HAP-1 (cell line): ENCODE results near the gene UBL7.

Experiments used
- DNase-seq, 2 experiments: peaks; one replicate each; pipeline ENCODE4 v3.0.0-alpha.2; 2016 to 2020; ENCODE audit warnings: low spot score in 2 of 2
- H3K27me3 ChIP-seq: fragments of 250-450 bp; sonication (Bioruptor Pico); 2 replicates; pipeline ENCODE4 v1.5.1; 2020; ENCODE audit warnings: low read depth, mild to moderate bottlenecking, moderate library complexity
- H3K36me3 ChIP-seq: fragments of 250-450 bp; sonication (Bioruptor Pico); replicated peaks from 2 replicates; pipeline ENCODE4 v1.5.1; 2020; ENCODE audit warnings: mild to moderate bottlenecking
- H3K4me1 ChIP-seq: fragments of 250-450 bp; sonication (Bioruptor Pico); 2 replicates; pipeline ENCODE4 v1.5.1; 2020; ENCODE audit warnings: mild to moderate bottlenecking
- H3K4me3 ChIP-seq: fragments of 250-450 bp; sonication (Bioruptor Pico); 2 replicates; pipeline ENCODE4 v1.5.1; 2020; ENCODE audit warnings: mild to moderate bottlenecking, moderate library complexity
- H3K9me3 ChIP-seq: fragments of 250-450 bp; sonication (Bioruptor Pico); 2 replicates; pipeline ENCODE4 v1.5.1; 2020; ENCODE audit warnings: mild to moderate bottlenecking, moderate library complexity
- in situ Hi-C: fragments of 300-500 bp; cut with MboI; formaldehyde crosslinking; loops from 3 replicates; pipeline ENCODE4 v1.14.3; 2020; ENCODE audit warnings: low sequenced_read_pairs, inconsistent platforms, mixed read lengths

Gene UBL7

GRCh38 chr15:74460871-74461846 is at the start of gene UBL7:
Gene UBL7 (minus strand): TSS chr15:74461160. CDS start chr15:74458867, 2,293 bp downstream.
- peak; percentile 100 for DNase-seq
- Histone ChIP-seq H3K4me1 (peaks cover 17% of the 10 kb centered on the region), H3K9me3 (peaks cover 4% of the 10 kb centered on the region), H3K27me3 (no peaks in the 10 kb centered on the region), H3K36me3 (peaks cover 11% of the 10 kb centered on the region), H3K4me3 (peak within 1 kb of the TSS; percentile 54)
- in situ Hi-C loops = loop anchor here (10.0 kb wide), 1 partner anchor 74 kb away; no protein-coding TSS in a partner anchor

DNA sequence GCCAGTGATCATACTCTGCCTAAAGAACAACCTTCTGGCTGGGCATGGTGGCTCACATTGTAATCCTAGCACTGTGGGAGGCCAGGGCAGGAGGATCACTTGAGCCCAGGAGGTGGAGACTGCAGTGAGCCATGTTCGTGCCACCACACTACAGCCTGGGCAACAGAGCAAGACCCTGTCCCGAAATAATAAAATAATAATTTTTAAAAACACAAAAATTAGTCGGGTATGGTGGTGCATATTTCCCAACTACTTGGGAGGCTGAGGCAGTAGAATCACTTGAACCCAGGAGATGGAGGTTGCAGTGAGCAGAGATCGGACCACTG is 45.5 kb upstream of the UBL7 start:
- Histone ChIP-seq H3K4me3 (no peak overlapping the region), H3K36me3 (no peaks in the 10 kb centered on the region; the same call in 1 of the 2 replicates), H3K27me3 (no peaks in the 10 kb centered on the region), H3K4me1 (no peaks in the 10 kb centered on the region; the same call in 1 of the 2 replicates), H3K9me3 (no peaks in the 10 kb centered on the region)
- in situ Hi-C loops = no loop called here
- DNase-seq = no peak

- no peaks in the 10 kb centered on the region for H3K9me3 ChIP-seq
- in situ Hi-C loops = no loop called here
- no peaks in the 10 kb centered on the region for H3K27me3 ChIP-seq
- no peak overlapping the region for H3K4me3 ChIP-seq
- DNase-seq = no peak
- no peaks in the 10 kb centered on the region for H3K4me1 ChIP-seq
- no peaks in the 10 kb centered on the region; the same call in 1 of the 2 replicates for H3K36me3 ChIP-seq
Measured at GRCh38 chr15:74505837-74506514, 45.0 kb upstream of the UBL7 start.

DNA sequence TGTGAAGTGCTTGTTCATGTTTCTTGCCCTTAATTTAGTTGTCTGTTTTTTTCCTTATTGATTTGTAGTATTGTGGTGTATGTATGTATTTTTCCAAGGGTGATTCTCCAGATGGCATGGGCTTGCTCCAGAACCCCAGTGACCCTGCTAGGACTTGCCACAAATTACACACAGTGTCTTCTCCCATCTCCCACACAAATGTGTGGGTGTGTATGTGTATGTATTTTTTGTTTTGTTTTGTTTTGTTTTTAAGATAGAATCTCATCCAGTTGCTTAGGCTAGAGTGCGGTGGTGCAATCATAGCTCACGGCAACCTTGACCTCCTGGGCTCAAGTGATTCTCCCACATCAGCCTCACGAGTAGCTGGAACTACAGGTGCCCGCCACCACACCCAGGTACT is 43.9 kb upstream of the UBL7 start:
- H3K27me3 ChIP-seq = no peaks in the 10 kb centered on the region
- in situ Hi-C loops = no loop called here
- H3K4me1 ChIP-seq = no peaks in the 10 kb centered on the region
- no peaks in the 10 kb centered on the region for H3K9me3 ChIP-seq
- DNase-seq = no peak
- no peaks in the 10 kb centered on the region; the same call in 1 of the 2 replicates for H3K36me3 ChIP-seq
- no peak overlapping the region for H3K4me3 ChIP-seq

DNA sequence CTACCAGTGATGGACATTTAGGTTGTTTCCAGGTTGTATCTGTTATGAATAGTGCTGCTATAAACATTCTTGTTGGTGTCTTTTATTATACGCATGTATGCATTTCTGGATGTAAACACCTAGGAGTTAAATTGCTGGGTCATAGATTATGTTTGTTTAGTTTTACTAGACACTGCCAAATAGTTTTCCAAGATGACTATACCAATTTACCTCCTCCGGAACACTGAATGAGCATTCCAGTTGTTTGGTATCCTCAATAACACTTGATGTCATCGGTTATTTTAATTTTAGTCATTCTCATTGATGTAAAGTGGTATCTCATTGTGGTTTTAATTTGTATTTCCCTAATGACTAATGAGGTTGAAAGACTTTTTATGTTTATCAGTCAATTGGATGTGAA is 43.5 kb upstream of the UBL7 start:
- Histone ChIP-seq H3K4me1 (no peaks in the 10 kb centered on the region; the same call in 1 of the 2 replicates), H3K27me3 (no peaks in the 10 kb centered on the region), H3K9me3 (no peaks in the 10 kb centered on the region), H3K36me3 (no peaks in the 10 kb centered on the region; the same call in 1 of the 2 replicates), H3K4me3 (no peak overlapping the region)
- in situ Hi-C loops = no loop called here
- no peak for DNase-seq

- in situ Hi-C loops = no loop called here
- no peak for DNase-seq
- H3K27me3 ChIP-seq = no peaks in the 10 kb centered on the region
- no peaks in the 10 kb centered on the region; the same call in 1 of the 2 replicates for H3K4me1 ChIP-seq
- H3K9me3 ChIP-seq = no peaks in the 10 kb centered on the region
- no peak overlapping the region for H3K4me3 ChIP-seq
- no peaks in the 10 kb centered on the region; the same call in 1 of the 2 replicates for H3K36me3 ChIP-seq
Measured at GRCh38 chr15:74502301-74502700, 41.3 kb upstream of the UBL7 start.

DNA sequence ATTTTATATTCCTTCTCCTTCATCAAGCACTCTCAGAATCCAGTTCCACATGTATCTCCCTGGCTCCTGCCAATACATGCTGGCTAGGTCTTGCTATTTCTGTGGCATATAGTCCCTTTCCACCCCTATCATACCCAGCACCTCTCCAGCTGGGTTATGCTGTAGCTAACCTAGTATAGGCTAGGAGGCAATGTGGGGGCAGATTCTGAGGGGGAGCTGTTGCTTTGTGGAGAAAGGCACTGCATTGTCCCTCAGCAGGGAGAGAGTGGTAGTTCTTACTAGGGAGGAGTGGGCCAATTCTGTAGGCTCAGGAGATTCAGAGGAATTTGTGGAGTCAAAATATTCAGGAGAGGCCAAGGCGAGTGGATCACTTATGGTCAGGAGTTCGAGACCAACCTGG is 39.4 kb upstream of the UBL7 start:
- Histone ChIP-seq H3K27me3 (no peaks in the 10 kb centered on the region), H3K4me3 (no peak overlapping the region), H3K9me3 (no peaks in the 10 kb centered on the region), H3K36me3 (no peaks in the 10 kb centered on the region; the same call in 1 of the 2 replicates), H3K4me1 (no peaks in the 10 kb centered on the region; the same call in 1 of the 2 replicates)
- DNase-seq = no peak
- in situ Hi-C loops = no loop called here

- no peaks in the 10 kb centered on the region for H3K9me3 ChIP-seq
- DNase-seq = no peak
- no peaks in the 10 kb centered on the region; the same call in 1 of the 2 replicates for H3K4me1 ChIP-seq
- no peak overlapping the region for H3K4me3 ChIP-seq
- H3K27me3 ChIP-seq = no peaks in the 10 kb centered on the region
- H3K36me3 ChIP-seq = no peaks in the 10 kb centered on the region; the same call in 1 of the 2 replicates
- in situ Hi-C loops = no loop called here
Measured at GRCh38 chr15:74499366-74499765, 38.4 kb upstream of the UBL7 start.

DNA sequence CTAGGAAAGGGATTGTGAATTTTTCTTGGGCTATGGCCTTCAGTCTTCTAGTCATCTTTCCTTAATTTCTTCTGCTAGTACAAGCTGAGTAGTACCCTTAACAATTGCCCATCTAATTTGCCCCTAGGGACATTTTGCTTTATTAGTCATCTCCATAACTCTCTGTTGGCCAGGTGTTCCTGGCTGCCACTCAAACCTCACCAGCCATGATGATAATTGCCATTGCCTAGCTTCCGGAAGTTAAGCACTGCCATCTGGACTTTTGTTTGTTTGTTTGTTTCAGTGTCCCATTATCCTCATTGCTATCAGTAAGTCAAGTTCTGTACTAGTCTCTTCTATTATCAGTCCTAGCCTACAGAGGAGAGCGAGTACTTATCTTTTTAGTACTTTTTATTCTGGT is 36.6 kb upstream of the UBL7 start:
- Histone ChIP-seq H3K9me3 (no peaks in the 10 kb centered on the region), H3K4me3 (no peak overlapping the region), H3K4me1 (no peaks in the 10 kb centered on the region; the same call in 1 of the 2 replicates), H3K27me3 (no peaks in the 10 kb centered on the region), H3K36me3 (no peaks in the 10 kb centered on the region; the same call in 1 of the 2 replicates)
- no peak for DNase-seq
- in situ Hi-C loops = no loop called here

GRCh38 chr15:74496648-74497047 is 35.7 kb upstream of the UBL7 start:
- in situ Hi-C loops = no loop called here
- Histone ChIP-seq H3K27me3 (no peaks in the 10 kb centered on the region), H3K4me3 (no peak overlapping the region), H3K36me3 (no peaks in the 10 kb centered on the region; the same call in 1 of the 2 replicates), H3K9me3 (no peaks in the 10 kb centered on the region), H3K4me1 (no peaks in the 10 kb centered on the region; the same call in 1 of the 2 replicates)
- no peak for DNase-seq

GRCh38 chr15:74490339-74490689 is 29.4 kb upstream of the UBL7 start:
- H3K36me3 ChIP-seq = no peaks in the 10 kb centered on the region
- no peaks in the 10 kb centered on the region; the same call in 1 of the 2 replicates for H3K9me3 ChIP-seq
- in situ Hi-C loops = no loop called here
- H3K27me3 ChIP-seq = no peaks in the 10 kb centered on the region
- H3K4me3 ChIP-seq = no peak overlapping the region
- peaks cover 6% of the 10 kb centered on the region for H3K4me1 ChIP-seq
- no peak for DNase-seq

DNA sequence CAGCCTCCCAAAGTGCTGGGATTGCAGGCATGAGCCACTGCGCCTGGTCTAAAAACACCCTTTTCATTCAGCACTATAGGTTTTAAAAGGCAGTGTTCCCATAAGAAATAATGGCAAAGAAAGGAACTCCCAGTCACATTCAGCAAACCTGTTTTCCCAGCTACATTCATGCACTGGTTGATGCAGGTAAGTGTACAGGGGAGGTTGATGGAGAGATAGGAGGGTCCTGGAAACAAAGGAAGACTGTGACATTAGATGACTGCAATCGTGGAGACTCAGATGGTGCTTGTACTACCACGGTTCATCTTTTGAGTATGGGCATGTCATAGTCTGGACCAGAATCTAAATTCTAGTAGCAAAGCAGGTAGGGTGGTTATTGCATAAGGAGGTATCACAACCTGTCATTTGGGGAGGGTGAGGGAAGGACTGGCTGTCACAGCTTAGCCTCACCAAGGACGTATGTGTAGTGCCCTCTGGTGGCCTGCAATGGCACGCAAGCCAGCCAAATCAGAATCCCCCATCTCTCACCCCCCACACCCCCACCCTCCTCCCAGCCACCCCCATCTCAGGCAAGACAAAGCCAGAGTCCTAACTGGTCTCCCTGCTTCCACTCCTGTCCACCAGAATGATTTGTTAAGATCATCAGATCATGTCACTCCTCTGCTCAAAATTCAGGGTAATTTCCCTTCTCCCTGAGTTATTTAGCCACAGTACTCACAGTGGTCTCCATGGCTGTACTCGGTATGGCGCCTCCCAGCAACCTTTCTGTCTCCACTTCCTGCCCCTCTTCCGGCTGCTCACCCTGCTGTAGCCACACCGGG is 28.8 kb upstream of the UBL7 start:
- no peaks in the 10 kb centered on the region for H3K36me3 ChIP-seq
- DNase-seq = peak; percentile 84 to 93
- no peaks in the 10 kb centered on the region for H3K27me3 ChIP-seq
- no peak overlapping the region for H3K4me3 ChIP-seq
- peaks cover 6% of the 10 kb centered on the region for H3K4me1 ChIP-seq
- no peaks in the 10 kb centered on the region; the same call in 1 of the 2 replicates for H3K9me3 ChIP-seq
- in situ Hi-C loops = loop anchor here (10.0 kb wide), 1 partner anchor 105 kb away; no protein-coding TSS in a partner anchor

- Histone ChIP-seq H3K9me3 (no peaks in the 10 kb centered on the region; the same call in 1 of the 2 replicates), H3K4me1 (peaks cover 6% of the 10 kb centered on the region), H3K4me3 (no peak overlapping the region), H3K36me3 (no peaks in the 10 kb centered on the region), H3K27me3 (no peaks in the 10 kb centered on the region)
- DNase-seq = no peak
- in situ Hi-C loops = loop anchor here (10.0 kb wide), 1 partner anchor 104 kb away; no protein-coding TSS in a partner anchor
Measured at GRCh38 chr15:74488776-74489175, 27.8 kb upstream of the UBL7 start.
